GM12878 (cell line): Measurements from ENCODE around the gene TMEM237. TPM values are rescaled to one million over a fixed set of nuclear protein-coding genes. Genes with fewer than 3 reads are reported as not detected.
A peak's percentile ranks its signal among the peaks of the same experiment; 100 is the strongest.

Source experiments
- BACH1 ChIP-seq: fragments of 450-650 bp; IDR thresholded peaks from 2 replicates; pipeline ENCODE4 v1.6.1; 2017; ENCODE audit warnings: mild to moderate bottlenecking, borderline replicate concordance
- BRCA1 ChIP-seq: IDR thresholded peaks from 2 replicates; pipeline ENCODE4 v1.6.1; 2011; ENCODE audit warnings: low read depth, low read length, improper control_type of control experiment
- CHD4 ChIP-seq: fragments of 200-600 bp; sonication (generic); IDR thresholded peaks from 2 replicates; pipeline ENCODE4 v1.6.1; 2016; ENCODE audit warnings: mild to moderate bottlenecking
- E2F8 ChIP-seq: fragments of 450-650 bp; IDR thresholded peaks from 2 replicates; pipeline ENCODE4 v1.6.1; 2018; ENCODE audit warnings: mild to moderate bottlenecking, low read depth, moderate library complexity; ENCODE audit not compliant: partially characterized antibody
- MEF2B ChIP-seq: fragments of 450-650 bp; IDR thresholded peaks from 2 replicates; pipeline ENCODE4 v1.6.1; 2018; ENCODE audit warnings: mild to moderate bottlenecking, moderate library complexity; ENCODE audit not compliant: partially characterized antibody, poor library complexity, severe bottlenecking
- MTA3 ChIP-seq: IDR thresholded peaks from 2 replicates; pipeline ENCODE4 v1.6.1; 2012; ENCODE audit warnings: low read length, inconsistent platforms, borderline replicate concordance
- NBN ChIP-seq: fragments of 450-650 bp; IDR thresholded peaks from 2 replicates; pipeline ENCODE4 v1.6.1; 2016
- PAX8 ChIP-seq: fragments of 450-650 bp; IDR thresholded peaks from 2 replicates; pipeline ENCODE4 v1.6.1; 2017; ENCODE audit warnings: mild to moderate bottlenecking, moderate library complexity
- PBX3 ChIP-seq: IDR thresholded peaks from 2 replicates; pipeline ENCODE4 v1.6.1; 2011; ENCODE audit warnings: mild to moderate bottlenecking, low read depth, low read length, moderate library complexity; ENCODE audit not compliant: insufficient replicate concordance
- PRDM15 ChIP-seq: fragments of 450-650 bp; formaldehyde crosslinking; IDR thresholded peaks from 2 replicates; pipeline ENCODE4 v1.4.0; 2020; ENCODE audit warnings: mild to moderate bottlenecking, moderate library complexity
- RAD51 ChIP-seq: fragments of 450-650 bp; IDR thresholded peaks from 2 replicates; pipeline ENCODE4 v1.6.1; 2016; ENCODE audit warnings: moderate library complexity, mild to moderate bottlenecking, inconsistent platforms
- TCF7 ChIP-seq: IDR thresholded peaks from 2 replicates; pipeline ENCODE4 v1.6.1; 2014; ENCODE audit warnings: antibody characterized with exemption, borderline replicate concordance
- YBX1 ChIP-seq: fragments of 450-650 bp; IDR thresholded peaks from 2 replicates; pipeline ENCODE4 v1.6.1; 2016; ENCODE audit warnings: antibody characterized with exemption
- ZBTB11 ChIP-seq: fragments of 450-650 bp; formaldehyde crosslinking; IDR thresholded peaks from 2 replicates; pipeline ENCODE4 v1.5.0; 2022; ENCODE audit warnings: mild to moderate bottlenecking, missing genetic modification characterization
- ZNF24 ChIP-seq: fragments of 450-650 bp; IDR thresholded peaks from 2 replicates; pipeline ENCODE4 v1.6.1; 2017; ENCODE audit warnings: antibody characterized with exemption, mild to moderate bottlenecking
- polyA plus RNA-seq, 11 experiments: library from polyadenylated mRNA; depleted of rRNA in 4 of 11; unstranded in 6 of 11; stranded (reverse) in 5 of 11; fragments of >200 nt; fragmentation: Nextera tagmentation in 4 of 11; fragmentation: Illumina TruSeq in 1 of 11; extraction: Ambion mirVana in 4 of 11; extraction: Trizol in 1 of 11; gene quantifications; 1 replicate in 1 of 11; 2 replicates in 10 of 11; pipeline versions ENCODE4 v1.2.1 to v1.2.3, GENCODE V29; 2011 to 2016; ENCODE audit warnings: inconsistent platforms in 2 of 11, missing spikeins in 2 of 11, low read depth in 1 of 11
- total RNA-seq, 4 experiments: library from RNA; depleted of rRNA in 3 of 4; stranded (reverse); fragments of >200 nt in 3 of 4; fragmentation: Illumina TruSeq in 1 of 4; extraction: Trizol in 1 of 4; gene quantifications; 2 replicates each; pipeline versions ENCODE4 v1.2.1 to v1.2.3, GENCODE V29; 2013 to 2021
- TF ChIP-seq, protein P1 (sequence below): fragments of 450-650 bp; IDR thresholded peaks from 2 replicates; pipeline ENCODE4 v1.6.1; 2016; ENCODE audit warnings: mild to moderate bottlenecking

TMEM237 gene
- total and polyA plus RNA-seq, 10 of the 15 experiments (the other 5 are each of a cell fraction or from before 2014, with no cell fraction given) = 15.0 to 43.7 (median 29.3) TPM

GRCh38 chr2:201642579-201643215, 606 bp downstream of the TMEM237 start (continued):
- TF ChIP-seq, protein P1, sequence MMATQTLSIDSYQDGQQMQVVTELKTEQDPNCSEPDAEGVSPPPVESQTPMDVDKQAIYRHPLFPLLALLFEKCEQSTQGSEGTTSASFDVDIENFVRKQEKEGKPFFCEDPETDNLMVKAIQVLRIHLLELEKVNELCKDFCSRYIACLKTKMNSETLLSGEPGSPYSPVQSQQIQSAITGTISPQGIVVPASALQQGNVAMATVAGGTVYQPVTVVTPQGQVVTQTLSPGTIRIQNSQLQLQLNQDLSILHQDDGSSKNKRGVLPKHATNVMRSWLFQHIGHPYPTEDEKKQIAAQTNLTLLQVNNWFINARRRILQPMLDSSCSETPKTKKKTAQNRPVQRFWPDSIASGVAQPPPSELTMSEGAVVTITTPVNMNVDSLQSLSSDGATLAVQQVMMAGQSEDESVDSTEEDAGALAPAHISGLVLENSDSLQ = no peak
- TF ChIP-seq PAX8 (no peak), CHD4 (no peak), YBX1 (no peak), NBN (peak; percentile 70; the same call in 1 of the 2 replicates), PRDM15 (CRISPR knock-in tag) (no peak), ZBTB11 (CRISPR knock-in tag) (no peak), BRCA1 (no peak), ZNF24 (no peak), BACH1 (no peak), TCF7 (no peak), MTA3 (peak; percentile 4; the same call in 1 of the 2 replicates), E2F8 (no peak), PBX3 (no peak), MEF2B (no peak), RAD51 (no peak)
